HepG2 (cell line): ENCODE measurements around the gene IL36B. TPM values are rescaled to one million over a fixed set of nuclear protein-coding genes. Genes with fewer than 3 reads are reported as not detected.

ENCODE experiments used
- ARID3A ChIP-seq: IDR thresholded peaks from 2 replicates; pipeline ENCODE4 v1.6.1; 2012; ENCODE audit warnings: low read depth, low read length, improper control_type of control experiment
- ETV6 ChIP-seq: sonication (generic); formaldehyde crosslinking; conservative IDR thresholded peaks from 2 replicates; pipeline ENCODE4 v1.4.0; 2020; ENCODE audit warnings: missing genetic modification reagents
- FOSL2 ChIP-seq: sonication (generic); formaldehyde crosslinking; IDR thresholded peaks from 2 replicates; pipeline ENCODE4 v1.4.0; 2020; ENCODE audit warnings: missing genetic modification reagents
- FOXA3 ChIP-seq: IDR thresholded peaks from 2 replicates; pipeline ENCODE4 v1.6.1; 2016; ENCODE audit warnings: missing genetic modification reagents, missing compliant biosample characterization
- HOMEZ ChIP-seq: IDR thresholded peaks from 2 replicates; pipeline ENCODE4 v1.6.1; 2016; ENCODE audit warnings: low read depth
- KDM5A ChIP-seq: fragments of 200-600 bp; sonication (generic); IDR thresholded peaks from 2 replicates; pipeline ENCODE4 v1.7.0; 2018; ENCODE audit warnings: antibody characterized with exemption, mild to moderate bottlenecking, low read length, borderline replicate concordance
- NR1H2 ChIP-seq: sonication (generic); formaldehyde crosslinking; IDR thresholded peaks from 2 replicates; pipeline ENCODE4 v1.8.1; 2022; ENCODE audit warnings: low read depth, missing genetic modification reagents, borderline replicate concordance
- PRDM4 ChIP-seq: sonication (generic); formaldehyde crosslinking; IDR thresholded peaks from 2 replicates; pipeline ENCODE4 v1.9.0; 2021; ENCODE audit warnings: missing genetic modification reagents, borderline replicate concordance
- RAD21 ChIP-seq: fragments of 450-650 bp; formaldehyde crosslinking; IDR thresholded peaks from 2 replicates; pipeline ENCODE4 v1.5.0; 2020; ENCODE audit warnings: mild to moderate bottlenecking
- SNAPC4 ChIP-seq: sonication (generic); formaldehyde crosslinking; IDR thresholded peaks from 2 replicates; pipeline ENCODE4 v1.4.0; 2020; ENCODE audit warnings: mild to moderate bottlenecking, missing genetic modification reagents
- ZC3H4 ChIP-seq: sonication (generic); formaldehyde crosslinking; IDR thresholded peaks from 2 replicates; pipeline ENCODE4 v1.4.0; 2020; ENCODE audit warnings: missing genetic modification reagents, borderline replicate concordance
- ZGPAT ChIP-seq: IDR thresholded peaks from 2 replicates; pipeline ENCODE4 v1.6.1; 2016; ENCODE audit warnings: mild to moderate bottlenecking
- ZMYM3 ChIP-seq: sonication (generic); formaldehyde crosslinking; IDR thresholded peaks from 2 replicates; pipeline ENCODE4 v1.5.1; 2020; ENCODE audit warnings: mild to moderate bottlenecking, missing genetic modification reagents
- ZNF230 ChIP-seq: sonication (generic); formaldehyde crosslinking; IDR thresholded peaks from 2 replicates; pipeline ENCODE4 v1.4.0; 2020; ENCODE audit warnings: mild to moderate bottlenecking, missing genetic modification reagents
- ZNF567 ChIP-seq: sonication (generic); formaldehyde crosslinking; IDR thresholded peaks from 2 replicates; pipeline ENCODE4 v1.8.1; 2023; ENCODE audit warnings: mild to moderate bottlenecking, missing genetic modification reagents, borderline replicate concordance
- ZNF570 ChIP-seq: sonication (generic); formaldehyde crosslinking; IDR thresholded peaks from 2 replicates; pipeline ENCODE4 v1.4.0; 2020; ENCODE audit warnings: mild to moderate bottlenecking, missing genetic modification reagents, borderline replicate concordance
- polyA plus RNA-seq, 8 experiments: library from polyadenylated mRNA; depleted of rRNA in 3 of 8; stranded (reverse) in 7 of 8; unstranded in 1 of 8; fragments of >200 nt; fragmentation: Illumina TruSeq in 4 of 8; extraction: Trizol in 4 of 8; gene quantifications; 2 replicates each; pipeline versions ENCODE4 v1.2.1 to v1.2.3, GENCODE V29; 2011 to 2016; ENCODE audit warnings: low read depth in 4 of 8, missing spikeins in 1 of 8, mixed read lengths in 1 of 8; ENCODE audit not compliant: insufficient read depth in 1 of 8
- total RNA-seq, 5 experiments: library from RNA; depleted of rRNA; stranded (reverse); fragments of >200 nt; fragmentation: Illumina TruSeq; extraction: Trizol; gene quantifications; 2 replicates each; pipeline ENCODE4 v1.2.3, GENCODE V29; 2016; ENCODE audit warnings: low read depth in 1 of 5

The IL36B gene
- total and polyA plus RNA-seq, 2 of the 13 experiments (the other 11 are each of a cell fraction or from before 2014, with no cell fraction given) = not detected

- TF ChIP-seq PRDM4 (CRISPR knock-in tag) = 0 out of 2 replicates have a peak, but pooled peaks have one; percentile 69
- TF ChIP-seq SNAPC4 = no peak
- peak; percentile 48; the same call in 1 of the 2 replicates for TF ChIP-seq ZGPAT
- peak; percentile 85 for TF ChIP-seq ZMYM3 (CRISPR knock-in tag)
- peak; percentile 47; the same call in 1 of the 2 replicates for TF ChIP-seq ZNF230 (CRISPR knock-in tag)
- 0 out of 2 replicates have a peak, but pooled peaks have one; percentile 19 for TF ChIP-seq ZNF567 (CRISPR knock-in tag)
- TF ChIP-seq FOXA3 (CRISPR knock-in tag) = 0 out of 2 replicates have a peak, but pooled peaks have one; percentile 28
- TF ChIP-seq RAD21 (CRISPR knock-in tag) = peak; percentile 91
- TF ChIP-seq ARID3A = peak; percentile 70; the same call in 1 of the 2 replicates
- no peak for TF ChIP-seq KDM5A
- TF ChIP-seq ZNF570 = no peak
- no peak for TF ChIP-seq NR1H2 (CRISPR knock-in tag)
- 0 out of 2 replicates have a peak, but pooled peaks have one; percentile 30 for TF ChIP-seq HOMEZ (CRISPR knock-in tag)
- TF ChIP-seq ETV6 (CRISPR knock-in tag) = no peak
- TF ChIP-seq FOSL2 (CRISPR knock-in tag) = peak; percentile 58
- TF ChIP-seq ZC3H4 (CRISPR knock-in tag) = no peak
These were observed 27.5 kb upstream of the IL36B start (continued) for GRCh38 chr2:113080134-113080533.
